Stimulated activated memory B cell treated with anti-CD40 and anti-IgM and Interleukin-4, amounts not matched to agents 10 μg/mL and 1 μg/mL and 100 μg/mL, for 72 hours (primary cell): ENCODE data around the gene DST.
"Not testable (repeated sequence)": the region's sequence is repeated elsewhere in the genome, so short reads cannot be mapped to it uniquely, and the experiment has no call there.

Experiments used
- ATAC-seq: fragments of 150-1000 bp; cut with Tn5 transposase; 2 replicates; pipeline ENCODE4 v1.10.0; 2021
- H3K27ac Mint-ChIP-seq: one replicate; pipeline ENCODE4 v1.8.0; 2022; ENCODE audit warnings: mild to moderate bottlenecking, mixed read lengths
- H3K27me3 Mint-ChIP-seq: one replicate; pipeline ENCODE4 v1.8.0; 2022; ENCODE audit warnings: mixed read lengths
- H3K36me3 Mint-ChIP-seq: one replicate; pipeline ENCODE4 v1.8.0; 2022; ENCODE audit warnings: mixed read lengths
- H3K4me1 Mint-ChIP-seq: one replicate; pipeline ENCODE4 v1.8.0; 2022; ENCODE audit warnings: mixed read lengths
- H3K4me3 Mint-ChIP-seq: one replicate; pipeline ENCODE4 v1.8.0; 2022; ENCODE audit warnings: mild to moderate bottlenecking, moderate library complexity, mixed read lengths
- H3K9me3 Mint-ChIP-seq: one replicate; pipeline ENCODE4 v1.8.0; 2022; ENCODE audit warnings: mixed read lengths

The DST gene

DNA sequence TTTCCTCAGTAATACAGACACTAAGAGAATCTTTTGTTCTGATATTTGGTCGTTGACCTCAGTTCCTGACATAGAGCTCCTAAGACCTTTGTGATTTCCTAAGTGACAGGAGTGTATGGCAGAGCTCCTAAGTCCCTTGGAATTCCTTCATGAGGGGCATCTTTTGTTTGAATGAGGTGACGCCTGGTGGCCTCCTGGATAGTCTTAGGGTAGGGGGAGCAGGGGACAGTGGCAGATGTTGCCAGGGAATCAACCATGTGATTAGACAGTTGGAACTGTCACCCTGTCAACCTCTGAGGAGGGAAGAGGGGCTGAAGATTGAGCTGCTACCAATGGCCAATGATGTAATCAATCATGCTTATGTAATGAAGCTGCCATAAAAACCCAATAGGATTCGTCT lies 67.0 kb downstream of the DST start:
- no peaks in the 10 kb centered on the region for H3K27me3 Mint-ChIP-seq
- no peak overlapping the region for H3K27ac Mint-ChIP-seq
- H3K9me3 Mint-ChIP-seq: no peaks in the 10 kb centered on the region
- H3K4me3 Mint-ChIP-seq: no peak overlapping the region
- no peaks in the 10 kb centered on the region for H3K4me1 Mint-ChIP-seq
- no peaks in the 10 kb centered on the region for H3K36me3 Mint-ChIP-seq
- no peak for ATAC-seq

GRCh38 chr6:56574292-56574691 lies 68.4 kb downstream of the DST start:
- no peaks in the 10 kb centered on the region for H3K36me3 Mint-ChIP-seq
- no peak overlapping the region for H3K27ac Mint-ChIP-seq
- H3K4me1 Mint-ChIP-seq: no peaks in the 10 kb centered on the region
- H3K4me3 Mint-ChIP-seq: no peak overlapping the region
- ATAC-seq: no peak
- H3K27me3 Mint-ChIP-seq: no peaks in the 10 kb centered on the region
- no peaks in the 10 kb centered on the region for H3K9me3 Mint-ChIP-seq

GRCh38 chr6:56573624-56574023 lies 69.1 kb downstream of the DST start:
- no peaks in the 10 kb centered on the region for H3K36me3 Mint-ChIP-seq
- H3K9me3 Mint-ChIP-seq: no peaks in the 10 kb centered on the region
- no peaks in the 10 kb centered on the region for H3K4me1 Mint-ChIP-seq
- no peak overlapping the region for H3K27ac Mint-ChIP-seq
- ATAC-seq: no peak
- no peak overlapping the region for H3K4me3 Mint-ChIP-seq
- H3K27me3 Mint-ChIP-seq: no peaks in the 10 kb centered on the region

- no peaks in the 10 kb centered on the region for H3K27me3 Mint-ChIP-seq
- H3K36me3 Mint-ChIP-seq: no peaks in the 10 kb centered on the region
- H3K9me3 Mint-ChIP-seq: no peaks in the 10 kb centered on the region
- H3K4me3 Mint-ChIP-seq: no peak overlapping the region
- no peak for ATAC-seq
- no peak overlapping the region for H3K27ac Mint-ChIP-seq
- no peaks in the 10 kb centered on the region for H3K4me1 Mint-ChIP-seq
These were observed 69.8 kb downstream of the DST start for GRCh38 chr6:56572788-56573471.

DNA sequence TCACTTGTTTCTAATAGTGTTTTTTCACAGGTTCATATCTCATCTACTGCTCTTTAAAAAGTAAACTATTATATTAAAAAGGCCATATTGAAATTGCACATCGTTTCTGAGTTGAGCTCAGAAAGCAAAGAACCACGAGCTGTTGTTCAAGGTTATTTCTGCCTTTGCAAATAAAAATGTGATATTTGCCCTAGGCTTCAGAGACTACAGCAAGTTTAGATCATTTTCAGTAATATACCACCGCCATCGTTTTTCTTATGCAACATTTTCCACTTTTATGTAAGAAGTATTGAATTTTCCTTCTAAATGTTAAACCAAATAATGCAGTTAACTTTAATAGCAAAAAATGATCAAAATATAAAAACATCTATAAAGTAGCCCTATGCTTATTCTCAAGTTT lies 71.1 kb downstream of the DST start:
- Mint-ChIP-seq H3K4me1 (no peaks in the 10 kb centered on the region), H3K4me3 (no peak overlapping the region), H3K9me3 (no peaks in the 10 kb centered on the region), H3K27me3 (no peaks in the 10 kb centered on the region), H3K36me3 (no peaks in the 10 kb centered on the region), H3K27ac (no peak overlapping the region)
- ATAC-seq: no peak

- Mint-ChIP-seq H3K9me3 (no peaks in the 10 kb centered on the region), H3K27ac (no peak overlapping the region), H3K4me1 (no peaks in the 10 kb centered on the region), H3K36me3 (no peaks in the 10 kb centered on the region), H3K27me3 (no peaks in the 10 kb centered on the region), H3K4me3 (no peak overlapping the region)
- no peak for ATAC-seq
These were observed 72.0 kb downstream of the DST start for GRCh38 chr6:56570413-56571359.

DNA sequence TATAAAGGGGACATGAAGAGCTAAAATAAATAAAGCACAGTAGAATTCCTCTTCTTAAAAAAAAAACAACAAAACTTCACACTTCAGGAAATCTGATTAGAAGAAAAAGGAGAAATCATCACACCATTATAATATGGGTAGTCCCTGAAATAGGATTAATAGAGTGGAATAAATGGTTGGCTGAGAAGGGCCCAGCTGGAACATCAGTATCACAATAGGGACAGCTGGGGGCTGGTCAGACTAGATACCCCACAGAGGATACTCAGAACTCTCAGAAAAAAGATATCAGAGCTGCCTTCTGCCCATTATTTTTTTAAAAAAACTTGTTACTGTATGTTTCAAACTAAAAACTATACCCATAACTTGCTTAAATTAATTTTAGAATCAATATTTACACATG lies 75.2 kb downstream of the DST start:
- Mint-ChIP-seq H3K4me3 (no peak overlapping the region), H3K4me1 (no peaks in the 10 kb centered on the region), H3K36me3 (no peaks in the 10 kb centered on the region), H3K27me3 (no peaks in the 10 kb centered on the region), H3K9me3 (peaks cover 3% of the 10 kb centered on the region), H3K27ac (no peak overlapping the region)
- no peak for ATAC-seq

DNA sequence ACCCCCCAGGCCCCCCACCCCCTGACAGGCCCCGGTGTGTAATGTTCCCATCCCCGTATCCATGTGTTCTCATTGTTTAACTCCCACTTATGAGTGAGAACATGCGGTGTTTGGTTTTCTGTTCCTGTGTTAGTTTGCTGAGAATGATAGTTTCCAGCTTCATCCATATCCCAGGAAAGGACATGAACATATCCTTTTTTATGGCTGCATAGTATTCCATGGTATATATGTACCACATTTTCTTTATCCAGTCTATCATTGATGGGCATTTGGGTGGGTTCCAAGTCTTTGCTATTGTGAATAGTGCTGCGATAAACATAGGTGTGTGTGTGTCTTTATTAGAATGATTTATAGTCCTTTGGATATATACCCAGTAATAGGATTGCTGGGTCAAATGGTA lies 80.0 kb downstream of the DST start:
- not testable (repeated sequence) for H3K4me1 Mint-ChIP-seq, H3K4me3 Mint-ChIP-seq, H3K27ac Mint-ChIP-seq, H3K36me3 Mint-ChIP-seq, H3K9me3 Mint-ChIP-seq, H3K27me3 Mint-ChIP-seq, ATAC-seq

GRCh38 chr6:56556751-56557540 lies 85.7 kb downstream of the DST start:
- Mint-ChIP-seq H3K4me1 (no peaks in the 10 kb centered on the region), H3K27ac (no peak overlapping the region), H3K4me3 (no peak overlapping the region), H3K27me3 (no peaks in the 10 kb centered on the region), H3K9me3 (no peaks in the 10 kb centered on the region), H3K36me3 (no peaks in the 10 kb centered on the region)
- no peak for ATAC-seq

DNA sequence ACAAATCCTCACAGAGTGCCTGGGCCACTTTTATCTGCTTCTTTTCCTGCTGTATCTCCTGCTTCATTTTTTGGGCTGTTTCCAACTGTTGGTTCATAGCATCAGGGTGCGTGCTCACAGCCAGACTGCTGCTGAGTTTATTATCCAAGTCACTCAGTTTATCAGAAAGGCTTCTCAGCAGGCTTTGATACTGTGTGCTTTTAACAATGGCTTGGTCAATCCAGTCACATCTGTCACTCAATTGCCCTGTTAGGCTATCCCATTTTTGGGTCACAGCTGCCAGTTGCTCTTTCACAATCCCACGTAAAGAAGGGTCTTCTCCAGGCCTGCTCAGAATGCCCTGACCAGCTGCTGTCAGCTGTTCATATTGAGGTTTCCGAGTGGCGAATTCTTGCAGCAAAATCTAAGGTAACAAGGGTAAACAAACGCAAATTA lies 87.2 kb downstream of the DST start:
- Mint-ChIP-seq H3K4me3 (no peak overlapping the region), H3K27ac (no peak overlapping the region), H3K27me3 (no peaks in the 10 kb centered on the region), H3K4me1 (no peaks in the 10 kb centered on the region), H3K9me3 (no peaks in the 10 kb centered on the region), H3K36me3 (no peaks in the 10 kb centered on the region)
- no peak for ATAC-seq

GRCh38 chr6:56552187-56553130 lies 90.2 kb downstream of the DST start:
- Mint-ChIP-seq H3K27ac (no peak overlapping the region), H3K27me3 (no peaks in the 10 kb centered on the region), H3K9me3 (no peaks in the 10 kb centered on the region), H3K4me1 (no peaks in the 10 kb centered on the region), H3K36me3 (no peaks in the 10 kb centered on the region), H3K4me3 (no peak overlapping the region)
- ATAC-seq: no peak

DNA sequence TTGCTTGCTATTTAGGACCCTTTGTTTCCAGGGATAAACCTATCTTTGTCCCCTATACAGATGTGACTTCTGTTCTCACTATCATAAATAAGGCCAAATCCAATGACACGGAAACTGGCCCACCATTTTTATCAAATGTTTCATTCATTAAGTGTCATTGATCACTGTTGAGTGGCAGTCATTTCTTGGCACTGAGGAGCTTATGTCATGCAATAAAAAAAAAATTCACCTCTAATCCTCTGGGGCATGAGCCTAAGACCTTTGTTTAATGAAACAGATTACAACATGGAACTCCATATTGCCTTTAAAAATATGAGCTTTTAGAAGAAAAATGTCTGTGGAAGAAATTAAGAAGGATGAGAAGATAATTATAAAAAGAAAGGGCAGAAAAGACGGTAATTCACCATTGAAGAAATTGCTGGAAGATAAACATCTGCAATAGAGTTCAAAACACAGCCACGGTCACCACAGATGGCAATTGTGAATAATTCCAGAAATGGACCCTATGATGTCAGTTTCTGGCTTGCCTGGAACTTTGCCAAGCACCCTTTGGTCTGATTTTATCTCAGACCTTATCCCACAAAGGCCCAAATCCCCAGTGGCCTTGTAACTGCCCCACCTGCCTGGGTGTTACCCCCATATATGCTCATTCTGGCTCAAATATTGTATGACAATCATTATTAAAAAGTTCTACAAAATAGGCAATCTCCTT lies 91.1 kb downstream of the DST start:
- H3K27ac Mint-ChIP-seq: no peak overlapping the region
- no peaks in the 10 kb centered on the region for H3K27me3 Mint-ChIP-seq

DNA sequence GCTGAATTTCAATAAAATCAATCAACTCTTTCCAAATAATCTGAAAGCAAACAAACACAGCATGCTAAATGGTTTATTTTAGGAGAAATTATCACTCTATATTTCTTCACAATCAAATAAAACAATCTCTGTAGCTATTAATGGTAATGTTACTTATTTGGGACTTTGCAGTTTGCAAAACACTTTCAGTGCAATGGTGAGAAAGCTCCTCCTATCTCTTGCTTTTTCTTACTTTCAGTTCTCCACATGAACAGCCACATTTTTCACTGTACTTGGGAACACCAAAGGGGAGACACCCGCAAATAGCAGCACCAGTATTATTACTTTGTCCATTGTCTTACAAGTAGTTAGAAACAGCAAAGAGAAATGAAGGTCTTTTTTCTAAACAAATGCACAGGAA lies 92.4 kb downstream of the DST start:
- H3K4me3 Mint-ChIP-seq: no peak overlapping the region
- ATAC-seq: no peak
- no peak overlapping the region for H3K27ac Mint-ChIP-seq
- no peaks in the 10 kb centered on the region for H3K9me3 Mint-ChIP-seq
- no peaks in the 10 kb centered on the region for H3K27me3 Mint-ChIP-seq
- H3K4me1 Mint-ChIP-seq: no peaks in the 10 kb centered on the region
- no peaks in the 10 kb centered on the region for H3K36me3 Mint-ChIP-seq

More for the DNA sequence above, 91.1 kb downstream of the DST start:
- Mint-ChIP-seq H3K9me3 (no peaks in the 10 kb centered on the region), H3K4me1 (no peaks in the 10 kb centered on the region), H3K36me3 (no peaks in the 10 kb centered on the region), H3K4me3 (no peak overlapping the region)
- ATAC-seq: no peak

- Mint-ChIP-seq H3K27ac (no peak overlapping the region), H3K4me3 (no peak overlapping the region), H3K36me3 (no peaks in the 10 kb centered on the region), H3K9me3 (no peaks in the 10 kb centered on the region), H3K4me1 (no peaks in the 10 kb centered on the region), H3K27me3 (no peaks in the 10 kb centered on the region)
- ATAC-seq: no peak
These were observed 93.7 kb downstream of the DST start for GRCh38 chr6:56549014-56549413.
